SK-N-SH (cell line): Measurements from ENCODE around the gene SLC47A2. TPM values are rescaled to one million over a fixed set of nuclear protein-coding genes. Genes with fewer than 3 reads are reported as not detected.

Experiments
- CTCF ChIA-PET: fragments of 300-600, 350-600 bp; formaldehyde crosslinking; extraction: SDS; loops from one replicate; lab custom pipeline; 2021; lab: Yijun Ruan, JAX
- POLR2A ChIA-PET: fragments of 350-600 bp; sonication (Branson Sonifier 250); formaldehyde crosslinking; extraction: SDS; loops from one replicate; lab custom pipeline; 2020; ENCODE audit warnings: antibody characterized with exemption, inconsistent platforms; lab: Yijun Ruan, JAX
- DNase-seq: peaks from one replicate; pipeline ENCODE4 v3.0.0; 2012
- H2AFZ ChIP-seq: fragments of 200-600 bp; sonication (generic); 2 replicates; pipeline ENCODE4 v1.8.1; 2016; ENCODE audit warnings: antibody characterized with exemption, mild to moderate bottlenecking, low read depth
- H3F3A ChIP-seq: fragments of 200-600 bp; sonication (generic); replicated peaks from 2 replicates; pipeline ENCODE3; 2016; ENCODE audit warnings: antibody characterized with exemption, mild to moderate bottlenecking; ENCODE audit not compliant: insufficient read depth
- H3K27ac ChIP-seq, 2 experiments: fragments of 200-500 bp in 1 of 2; fragments of 200-600 bp in 1 of 2; sonication (Bioruptor generic) in 1 of 2; sonication (generic), shearing (Covaris generic) in 1 of 2; 2 replicates each; pipeline versions ENCODE4 v1.5.1 to v1.6.1; 2014 to 2016; ENCODE audit warnings: low read depth in 2 of 2, inconsistent platforms in 1 of 2, low read length in 1 of 2, mild to moderate bottlenecking in 1 of 2, mixed read lengths in 1 of 2
- H3K27me3 ChIP-seq: fragments of 200-600 bp; sonication (generic), shearing (Covaris generic); 2 replicates; pipeline ENCODE4 v1.6.1; 2016; ENCODE audit warnings: mixed run types; ENCODE audit not compliant: insufficient read depth
- H3K36me3 ChIP-seq, 2 experiments: fragments of 200-500 bp in 1 of 2; fragments of 200-600 bp in 1 of 2; sonication (Bioruptor generic) in 1 of 2; sonication (generic) in 1 of 2; replicated peaks in 1 of 2; 2 replicates each; pipeline versions ENCODE3 to v1.5.1; 2014 to 2016; ENCODE audit warnings: low read length in 1 of 2, mild to moderate bottlenecking in 1 of 2; ENCODE audit not compliant: insufficient read depth in 2 of 2, control insufficient read depth in 1 of 2
- H3K4me1 ChIP-seq, 2 experiments: fragments of 200-500 bp in 1 of 2; fragments of 200-600 bp in 1 of 2; sonication (Bioruptor generic) in 1 of 2; sonication (generic), shearing (Covaris generic) in 1 of 2; 2 replicates each; pipeline versions ENCODE4 v1.5.1 to v1.6.1; 2014 to 2016; ENCODE audit warnings: low read depth in 1 of 2, low read length in 1 of 2, mixed run types in 1 of 2; ENCODE audit not compliant: insufficient read depth in 2 of 2, control insufficient read depth in 1 of 2
- H3K4me2 ChIP-seq: fragments of 200-600 bp; sonication (generic), shearing (Covaris generic); 2 replicates; pipeline ENCODE4 v1.6.1; 2017; ENCODE audit warnings: mixed run types
- H3K4me3 ChIP-seq, 2 experiments: fragments of 200-500 bp in 1 of 2; fragments of 200-600 bp in 1 of 2; sonication (Bioruptor generic) in 1 of 2; sonication (generic), shearing (Covaris generic) in 1 of 2; 2 replicates each; pipeline versions ENCODE4 v1.5.1 to v1.8.1; 2014 to 2016; ENCODE audit warnings: low read depth in 2 of 2, inconsistent platforms in 1 of 2, low read length in 1 of 2, mild to moderate bottlenecking in 1 of 2, mixed read lengths in 1 of 2, moderate library complexity in 1 of 2
- H3K79me2 ChIP-seq: fragments of 200-600 bp; sonication (generic); 2 replicates; pipeline ENCODE4 v1.8.1; 2017; ENCODE audit warnings: mild to moderate bottlenecking; ENCODE audit not compliant: insufficient read depth
- H3K9ac ChIP-seq: fragments of 200-600 bp; sonication (generic); 2 replicates; pipeline ENCODE4 v1.6.1; 2017; ENCODE audit warnings: mixed run types
- H3K9me2 ChIP-seq: fragments of 200-600 bp; sonication (generic); 2 replicates; pipeline ENCODE4 v1.6.1; 2017; ENCODE audit warnings: mixed run types
- H3K9me3 ChIP-seq: fragments of 200-600 bp; sonication (generic); 2 replicates; pipeline ENCODE4 v1.6.1; 2017; ENCODE audit warnings: mixed run types, mild to moderate bottlenecking, moderate library complexity
- H4K20me1 ChIP-seq: fragments of 200-600 bp; sonication (generic); 2 replicates; pipeline ENCODE4 v1.6.1; 2017; ENCODE audit warnings: mild to moderate bottlenecking, mixed run types; ENCODE audit not compliant: insufficient read depth
- CTCF ChIP-seq: fragments of 200-600 bp; sonication (generic); IDR thresholded peaks from 2 replicates; pipeline ENCODE4 v1.6.1; 2017; ENCODE audit warnings: antibody characterized with exemption, mild to moderate bottlenecking, moderate library complexity
- ELF1 ChIP-seq: IDR thresholded peaks from 2 replicates; pipeline ENCODE4 v1.4.0; 2012
- EP300 ChIP-seq, 2 experiments: IDR thresholded peaks; 2 replicates each; pipeline versions ENCODE4 v1.4.0 to v1.6.1; 2012; ENCODE audit warnings: borderline replicate concordance in 1 of 2, low read depth in 1 of 2, low read length in 1 of 2
- FOXJ3 ChIP-seq: sonication (generic); formaldehyde crosslinking; IDR thresholded peaks from 2 replicates; pipeline ENCODE4 v1.5.1; 2020; ENCODE audit warnings: mild to moderate bottlenecking, missing genetic modification reagents
- FOXM1 ChIP-seq: IDR thresholded peaks from 2 replicates; pipeline ENCODE4 v1.4.0; 2012; ENCODE audit warnings: low read depth, mild to moderate bottlenecking
- GABPA ChIP-seq: IDR thresholded peaks from 2 replicates; pipeline ENCODE4 v1.4.0; 2012; ENCODE audit warnings: low read depth, mild to moderate bottlenecking
- JUND ChIP-seq: IDR thresholded peaks from 2 replicates; pipeline ENCODE4 v1.4.0; 2012
- MXI1 ChIP-seq: IDR thresholded peaks from 2 replicates; pipeline ENCODE4 v1.6.1; 2012; ENCODE audit warnings: mild to moderate bottlenecking, low read depth, low read length, improper control_type of control experiment
- NFIC ChIP-seq: IDR thresholded peaks from 2 replicates; pipeline ENCODE4 v1.4.0; 2012; ENCODE audit warnings: borderline replicate concordance
- NRF1 ChIP-seq: IDR thresholded peaks from 2 replicates; pipeline ENCODE4 v1.6.1; 2012; ENCODE audit warnings: low read depth, mild to moderate bottlenecking, low read length
- POLR2AphosphoS5 ChIP-seq: IDR thresholded peaks from 2 replicates; pipeline ENCODE4 v1.6.1; 2012; ENCODE audit warnings: low read depth, low read length
- RAD21 ChIP-seq: IDR thresholded peaks from 2 replicates; pipeline ENCODE4 v1.6.1; 2012; ENCODE audit warnings: mild to moderate bottlenecking, low read length
- RCOR1 ChIP-seq: fragments of 150-350 bp; IDR thresholded peaks from 2 replicates; pipeline ENCODE4 v1.6.1; 2017; ENCODE audit warnings: antibody characterized with exemption, low read length
- RXRA ChIP-seq: IDR thresholded peaks from 2 replicates; pipeline ENCODE4 v1.4.0; 2012; ENCODE audit warnings: low read depth, mild to moderate bottlenecking, borderline replicate concordance
- SIN3A ChIP-seq: IDR thresholded peaks from 2 replicates; pipeline ENCODE4 v1.6.1; 2012; ENCODE audit warnings: low read depth, mild to moderate bottlenecking, low read length, moderate library complexity, borderline replicate concordance
- SMC3 ChIP-seq: IDR thresholded peaks from 2 replicates; pipeline ENCODE4 v1.6.1; 2012; ENCODE audit warnings: low read depth, low read length, improper control_type of control experiment
- TAF1 ChIP-seq: IDR thresholded peaks from 2 replicates; pipeline ENCODE4 v1.6.1; 2012; ENCODE audit warnings: low read depth, mild to moderate bottlenecking, low read length, moderate library complexity, borderline replicate concordance
- TCF12 ChIP-seq: IDR thresholded peaks from 2 replicates; pipeline ENCODE4 v1.4.0; 2012
- TEAD4 ChIP-seq: IDR thresholded peaks from 2 replicates; pipeline ENCODE4 v1.4.0; 2012; ENCODE audit warnings: mild to moderate bottlenecking, borderline replicate concordance; ENCODE audit not compliant: insufficient read depth
- USF1 ChIP-seq: IDR thresholded peaks from 2 replicates; pipeline ENCODE4 v1.4.0; 2012; ENCODE audit warnings: low read depth, borderline replicate concordance
- YY1 ChIP-seq: IDR thresholded peaks from 2 replicates; pipeline ENCODE4 v1.4.0; 2012; ENCODE audit warnings: low read depth, mild to moderate bottlenecking
- ZBTB33 ChIP-seq: IDR thresholded peaks from 2 replicates; pipeline ENCODE4 v1.4.0; 2012; ENCODE audit warnings: low read depth, borderline replicate concordance
- WGBS: methylation state at CpG from one replicate; pipeline ENCODE4 v1.1.6; 2017; ENCODE audit warnings: low lambda C conversion rate; 5-methylcytosine and 5-hydroxymethylcytosine counted together
- polyA plus RNA-seq, 3 experiments: library from polyadenylated mRNA; depleted of rRNA; stranded (reverse); fragments of >200 nt; gene quantifications; 2 replicates each; pipeline ENCODE4 v1.2.3, GENCODE V29; 2012
- TF ChIP-seq, protein P1 (sequence below): fragments of 150-350 bp; IDR thresholded peaks from 2 replicates; pipeline ENCODE4 v1.6.1; 2016; ENCODE audit warnings: mild to moderate bottlenecking, low read depth, low read length
- TF ChIP-seq, protein P2 (sequence below): fragments of 150-350 bp; IDR thresholded peaks from 2 replicates; pipeline ENCODE4 v1.6.1; 2017; ENCODE audit warnings: antibody characterized with exemption, low read length, low read depth, borderline replicate concordance
- TF ChIP-seq, protein P3 (sequence below): IDR thresholded peaks from 2 replicates; pipeline ENCODE4 v1.4.0; 2012; ENCODE audit warnings: low read depth

Gene SLC47A2
- polyA plus RNA-seq, 1 of the 3 experiments (the other 2 are of a cell fraction), result not detected

GRCh38 chr17:19753051-19753509 is 36.7 kb upstream of the SLC47A2 start (continued):
- no peak for TF ChIP-seq CTCF
- TF ChIP-seq ELF1, result no peak
- TF ChIP-seq TAF1, result peak; percentile 15; the same call in 1 of the 2 replicates
- TF ChIP-seq NFIC, result peak; percentile 87
- TF ChIP-seq USF1, result 0 out of 2 replicates have a peak, but pooled peaks have one; percentile 7
- no peak for TF ChIP-seq RCOR1
- TF ChIP-seq GABPA, result no peak
- TF ChIP-seq NRF1, result no peak
- TF ChIP-seq RXRA, result no peak; the same call in 1 of the 2 replicates
- TF ChIP-seq, protein P1, sequence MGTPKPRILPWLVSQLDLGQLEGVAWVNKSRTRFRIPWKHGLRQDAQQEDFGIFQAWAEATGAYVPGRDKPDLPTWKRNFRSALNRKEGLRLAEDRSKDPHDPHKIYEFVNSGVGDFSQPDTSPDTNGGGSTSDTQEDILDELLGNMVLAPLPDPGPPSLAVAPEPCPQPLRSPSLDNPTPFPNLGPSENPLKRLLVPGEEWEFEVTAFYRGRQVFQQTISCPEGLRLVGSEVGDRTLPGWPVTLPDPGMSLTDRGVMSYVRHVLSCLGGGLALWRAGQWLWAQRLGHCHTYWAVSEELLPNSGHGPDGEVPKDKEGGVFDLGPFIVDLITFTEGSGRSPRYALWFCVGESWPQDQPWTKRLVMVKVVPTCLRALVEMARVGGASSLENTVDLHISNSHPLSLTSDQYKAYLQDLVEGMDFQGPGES, result no peak
- TF ChIP-seq RAD21, result no peak
- TF ChIP-seq MXI1, result no peak
- no peak for TF ChIP-seq TEAD4
- TF ChIP-seq YY1, result peak; percentile 53

DNA sequence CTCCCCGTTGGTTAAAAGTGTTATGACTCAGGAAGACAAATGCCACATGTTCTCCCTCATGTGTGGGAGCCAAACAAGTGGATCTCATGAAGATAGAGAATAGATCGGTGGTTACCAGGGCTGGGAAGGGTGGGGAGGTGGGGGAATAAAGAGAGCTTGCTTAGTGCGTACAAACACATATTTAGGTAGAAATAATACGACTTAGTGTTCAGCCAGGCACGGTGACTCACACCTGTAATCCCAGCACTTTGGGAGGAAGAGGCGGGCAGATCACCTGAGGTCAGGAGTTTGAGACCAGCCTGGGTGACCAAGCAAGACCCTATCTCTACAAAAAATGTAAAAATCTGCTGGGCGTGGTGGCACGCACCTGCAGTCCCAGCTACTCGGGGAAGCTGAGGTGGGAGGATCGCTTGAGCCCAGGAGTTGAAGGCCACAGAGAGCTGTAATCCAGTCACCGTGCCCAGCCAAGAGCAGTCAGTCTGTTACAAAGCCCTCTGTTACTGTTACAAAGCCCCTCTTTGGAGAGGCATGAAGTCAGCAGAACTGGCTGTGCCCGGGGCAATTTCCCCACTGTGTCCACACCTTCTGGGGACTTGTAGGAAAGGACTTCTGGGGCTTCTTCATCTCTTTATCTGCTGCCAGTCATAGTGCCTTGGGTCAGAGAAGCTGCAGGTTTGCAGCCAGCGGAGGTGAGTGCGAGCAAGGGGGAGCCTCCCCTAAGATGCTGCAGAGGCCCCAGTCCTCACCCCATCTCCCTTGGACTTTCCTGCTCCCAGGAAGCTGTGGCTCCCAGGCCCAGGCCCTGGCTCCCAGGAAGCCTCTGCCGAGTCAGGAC is 36.0 kb upstream of the SLC47A2 start:
- peak overlapping the region; percentile 25 for H3K4me2 ChIP-seq
- TF ChIP-seq, protein P2, sequence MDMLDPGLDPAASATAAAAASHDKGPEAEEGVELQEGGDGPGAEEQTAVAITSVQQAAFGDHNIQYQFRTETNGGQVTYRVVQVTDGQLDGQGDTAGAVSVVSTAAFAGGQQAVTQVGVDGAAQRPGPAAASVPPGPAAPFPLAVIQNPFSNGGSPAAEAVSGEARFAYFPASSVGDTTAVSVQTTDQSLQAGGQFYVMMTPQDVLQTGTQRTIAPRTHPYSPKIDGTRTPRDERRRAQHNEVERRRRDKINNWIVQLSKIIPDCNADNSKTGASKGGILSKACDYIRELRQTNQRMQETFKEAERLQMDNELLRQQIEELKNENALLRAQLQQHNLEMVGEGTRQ, result no peak
- TF ChIP-seq JUND (no peak), FOXM1 (no peak), SIN3A (no peak), RAD21 (no peak), ZBTB33 (no peak), SMC3 (no peak), POLR2AphosphoS5 (no peak), TAF1 (no peak), TCF12 (no peak), YY1 (no peak), NRF1 (no peak), ELF1 (no peak), EP300 (IDR thresholded peaks at IDR 0.05; ENCODE audit: borderline replicate concordance in 1 of 2, low read depth in 1 of 2, low read length in 1 of 2) (no peak), FOXJ3 (CRISPR knock-in tag) (no peak), TEAD4 (no peak)
- TF ChIP-seq, protein P3, sequence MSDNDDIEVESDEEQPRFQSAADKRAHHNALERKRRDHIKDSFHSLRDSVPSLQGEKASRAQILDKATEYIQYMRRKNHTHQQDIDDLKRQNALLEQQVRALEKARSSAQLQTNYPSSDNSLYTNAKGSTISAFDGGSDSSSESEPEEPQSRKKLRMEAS, result no peak

More for the DNA sequence above, 36.0 kb upstream of the SLC47A2 start:
- Histone ChIP-seq H3K27ac (peak overlapping the region; percentile 79 to 97), H3K9me3 (no peaks in the 10 kb centered on the region), H2AFZ (peak overlapping the region; percentile 82), H3K27me3 (no peaks in the 10 kb centered on the region), H3F3A (peaks cover 16% of the 10 kb centered on the region), H3K9me2 (no peaks in the 10 kb centered on the region), H3K36me3 (no peaks in the 10 kb centered on the region), H3K9ac (peak overlapping the region; percentile 74), H4K20me1 (no peaks in the 10 kb centered on the region), H3K4me3 (no peak overlapping the region), H3K4me1 (peaks cover 10 to 18% of the 10 kb centered on the region in 2 experiments; a peak in 3 of 4 replicates), H3K79me2 (no peaks in the 10 kb centered on the region)
- 75% methylated on average over 12 of the region's 15 CpGs for WGBS
- no peak for DNase-seq
- ChIA-PET CTCF (interaction anchor here (0.7 to 4.7 kb wide), 9 partner anchors 8 to 503 kb away, joined by 3 to 48 read pairs (median 5); no protein-coding TSS in a partner anchor), POLR2A (interaction anchor here (0.6 kb wide), 1 partner anchor 17 kb away, joined by 3 read pairs; no protein-coding TSS in a partner anchor)
